Ascending aorta (tissue), 2 donors: Measurements from ENCODE around the gene HNMT. TPM values are rescaled to one million over a fixed set of nuclear protein-coding genes. Genes with fewer than 3 reads are reported as not detected.

Experiments used
- DNase-seq, 2 donors: peaks; one replicate each; pipeline ENCODE4 v3.0.0-alpha.2; 2019; ENCODE audit warnings: low spot score in 2 of 2
- H3K27ac ChIP-seq, 2 donors: fragments of 200-600 bp; sonication (generic); one replicate each; pipeline ENCODE4 v1.5.1; 2016 to 2017; ENCODE audit warnings: mild to moderate bottlenecking in 1 of 2
- H3K27me3 ChIP-seq: fragments of 200-600 bp; sonication (generic); one replicate; pipeline ENCODE4 v1.5.1; 2017
- H3K36me3 ChIP-seq, 2 donors: fragments of 200-600 bp; sonication (generic); one replicate each; pipeline ENCODE4 v1.5.1; 2016
- H3K4me1 ChIP-seq, 2 donors: fragments of 200-600 bp; sonication (generic); one replicate each; pipeline ENCODE4 v1.5.1; 2016 to 2017; ENCODE audit warnings: mild to moderate bottlenecking in 1 of 2
- H3K4me3 ChIP-seq, 2 donors: fragments of 200-600 bp; sonication (generic); one replicate each; pipeline ENCODE4 v1.5.1; 2016 to 2017; ENCODE audit warnings: mild to moderate bottlenecking in 1 of 2
- H3K9me3 ChIP-seq, 2 donors: fragments of 200-600 bp; sonication (generic); one replicate each; pipeline ENCODE4 v1.5.1; 2016
- CTCF ChIP-seq, 3 experiments: fragments of 200-600 bp in 2 of 3; fragments of 450-650 bp in 1 of 3; sonication (generic) in 2 of 3; IDR thresholded peaks; one replicate each; pipeline ENCODE4 v1.5.1; 2016 to 2019; ENCODE audit warnings: antibody characterized with exemption in 3 of 3, mild to moderate bottlenecking in 1 of 3, moderate library complexity in 1 of 3
- intact Hi-C: fragments of 100-400 bp; cut with DNase I; formaldehyde crosslinking; loops from one replicate; pipeline ENCODE4 v1.15.1; 2023
- total RNA-seq: library from RNA; depleted of rRNA; stranded (reverse); fragments of >200 nt; gene quantifications from one replicate; pipeline ENCODE4 v1.1.0, GENCODE V29; 2016

HNMT gene
- total RNA-seq, 1 donor from 2014 or later = 22.2 TPM

- TF ChIP-seq CTCF (IDR thresholded peaks at IDR 0.05) = no peak
- Histone ChIP-seq H3K4me3 (peak overlapping the region; percentile 45 to 75), H3K9me3 (no peaks in the 10 kb centered on the region), H3K27me3 (no peaks in the 10 kb centered on the region), H3K27ac (peak overlapping the region; percentile 90 to 93), H3K36me3 (no peaks in the 10 kb centered on the region), H3K4me1 (peaks cover 0 to 19% of the 10 kb centered on the region in 2 donors)
- intact Hi-C loops = loop anchor here (5.0 to 10.0 kb wide), 2 partner anchors 281 to 539 kb away; partner anchors contain the start of gene SPOPL
- no peak for DNase-seq
These were observed 673 bp upstream of the HNMT start for GRCh38 chr2:137963535-137964065.

- no peaks in the 10 kb centered on the region for H3K9me3 ChIP-seq
- peak overlapping the region; percentile 90 to 93 for H3K27ac ChIP-seq
- no peaks in the 10 kb centered on the region for H3K36me3 ChIP-seq
- peak overlapping the region; percentile 45 to 75 for H3K4me3 ChIP-seq
- no peaks in the 10 kb centered on the region for H3K27me3 ChIP-seq
- intact Hi-C loops = loop anchor here (5.0 to 10.0 kb wide), 3 partner anchors 280 to 537 kb away; partner anchors contain the start of gene SPOPL
- TF ChIP-seq CTCF (IDR thresholded peaks at IDR 0.05) = no peak
- DNase-seq = no peak
- peaks cover 4 to 22% of the 10 kb centered on the region in 2 donors for H3K4me1 ChIP-seq
These were observed 686 bp downstream of the HNMT start for GRCh38 chr2:137964859-137965459.

DNA sequence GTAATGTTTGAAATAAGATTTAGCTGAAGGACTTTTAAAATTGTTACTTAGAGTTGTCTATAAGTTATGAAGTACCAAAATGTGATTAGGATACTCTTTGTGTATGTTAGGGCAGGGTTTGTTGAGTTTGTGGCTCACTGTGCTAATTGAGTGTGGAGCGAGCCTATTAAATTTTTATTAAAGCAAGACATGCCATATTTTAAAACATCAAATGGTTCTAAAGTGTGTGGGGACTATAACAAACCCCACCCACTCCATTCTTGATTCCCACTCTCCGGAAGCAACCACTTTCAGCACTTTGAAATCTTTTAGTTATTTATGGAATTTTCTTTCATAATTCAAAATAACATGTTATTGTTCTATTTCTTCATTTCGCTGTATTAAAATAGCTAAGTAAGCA is 1.8 kb downstream of the HNMT start:
- no peak for DNase-seq
- peak overlapping the region; percentile 90 to 93 for H3K27ac ChIP-seq
- peaks cover 7 to 24% of the 10 kb centered on the region in 2 donors for H3K4me1 ChIP-seq
- no peaks in the 10 kb centered on the region for H3K9me3 ChIP-seq
- peak overlapping the region; percentile 45 to 75 for H3K4me3 ChIP-seq
- H3K36me3 ChIP-seq = no peaks in the 10 kb centered on the region
- no peaks in the 10 kb centered on the region for H3K27me3 ChIP-seq
- no peak for TF ChIP-seq CTCF (IDR thresholded peaks at IDR 0.05)
- intact Hi-C loops = loop anchor here (5.0 to 10.0 kb wide), 2 partner anchors 279 to 401 kb away; no protein-coding TSS in a partner anchor

DNA sequence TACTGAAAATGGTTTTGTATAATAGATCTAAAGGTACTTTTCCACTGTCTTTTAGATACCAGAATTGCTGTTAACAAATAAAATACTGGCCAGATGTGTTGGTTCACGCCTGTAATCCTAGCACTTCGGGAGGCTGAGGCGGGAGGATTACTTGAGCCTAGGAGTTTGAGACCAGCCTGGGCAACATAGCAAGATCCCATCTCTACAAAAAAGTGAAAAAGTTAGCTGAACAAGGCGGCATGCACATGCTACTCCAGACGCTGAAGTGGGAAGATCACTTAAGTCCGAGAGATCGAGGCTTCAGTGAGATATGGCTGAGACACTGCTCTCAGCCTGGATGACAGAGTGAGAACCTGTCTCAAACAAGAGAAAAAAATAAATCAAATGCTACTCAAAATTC is 2.8 kb downstream of the HNMT start:
- H3K4me3 ChIP-seq = peak overlapping the region in 1 of 2 donors; percentile 75
- peaks cover 0 to 3% of the 10 kb centered on the region in 2 donors for H3K36me3 ChIP-seq
- H3K27ac ChIP-seq = peak overlapping the region; percentile 90 to 93
- H3K4me1 ChIP-seq = peaks cover 7 to 24% of the 10 kb centered on the region in 2 donors
- no peak for TF ChIP-seq CTCF (IDR thresholded peaks at IDR 0.05)
- intact Hi-C loops = loop anchor here (5.0 to 10.0 kb wide), 2 partner anchors 278 to 400 kb away; no protein-coding TSS in a partner anchor
- DNase-seq = no peak
- H3K9me3 ChIP-seq = no peaks in the 10 kb centered on the region
- no peaks in the 10 kb centered on the region for H3K27me3 ChIP-seq

DNA sequence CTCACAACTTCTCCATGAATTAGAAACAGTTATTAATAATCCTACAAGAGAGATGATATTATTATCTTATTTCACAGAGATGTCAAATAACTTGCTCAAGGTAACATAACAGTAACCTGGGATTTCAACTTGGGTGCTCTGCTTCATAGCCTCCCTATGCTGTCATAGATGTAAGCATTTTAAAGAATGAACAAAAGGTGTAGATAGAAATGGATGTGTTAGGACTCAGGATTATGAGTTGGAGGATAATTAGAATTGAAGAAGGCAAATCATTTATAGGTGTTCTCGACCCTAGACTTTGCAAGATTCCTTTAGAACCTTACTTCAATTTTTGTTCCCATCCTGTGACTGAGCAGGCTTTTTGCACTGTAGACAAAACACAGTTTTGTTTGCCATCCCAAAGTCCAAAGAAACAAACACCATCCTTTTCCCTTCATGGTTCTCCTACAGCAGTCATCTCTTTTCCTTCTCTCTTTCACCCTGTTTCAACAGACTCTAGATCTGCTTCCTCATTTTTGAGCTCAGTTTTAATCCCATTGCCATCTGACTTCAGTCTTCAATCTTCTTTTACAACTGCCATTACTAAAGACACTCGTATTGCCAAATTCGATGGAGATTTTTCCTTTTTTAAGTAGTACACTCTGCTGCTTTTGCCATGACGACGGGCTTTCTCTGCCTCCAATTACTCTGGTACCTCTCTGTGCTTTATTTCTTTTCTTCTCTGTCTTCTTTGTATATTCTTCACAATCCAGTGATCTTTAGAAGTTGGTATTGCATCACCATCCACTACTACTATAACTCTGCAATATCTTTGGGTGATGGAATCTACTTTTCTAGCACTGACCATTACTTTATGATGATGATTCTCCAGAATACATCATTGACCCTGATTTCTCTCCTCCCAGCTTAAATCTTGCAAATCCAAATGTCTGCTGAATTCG is 4.5 kb downstream of the HNMT start:
- H3K9me3 ChIP-seq = no peaks in the 10 kb centered on the region
- DNase-seq = no peak
- H3K4me1 ChIP-seq = peaks cover 7 to 13% of the 10 kb centered on the region in 2 donors
- H3K27me3 ChIP-seq = no peaks in the 10 kb centered on the region
- intact Hi-C loops = loop anchor here (5.0 to 10.0 kb wide), 2 partner anchors 276 to 399 kb away; no protein-coding TSS in a partner anchor
- no peak for TF ChIP-seq CTCF (IDR thresholded peaks at IDR 0.05)
- H3K36me3 ChIP-seq = peaks cover 3 to 11% of the 10 kb centered on the region in 2 donors
- H3K27ac ChIP-seq = peak overlapping the region; percentile 90 to 93
- peak overlapping the region in 1 of 2 donors; percentile 6 for H3K4me3 ChIP-seq
